ENCODE results near the gene SDE2.

DNA sequence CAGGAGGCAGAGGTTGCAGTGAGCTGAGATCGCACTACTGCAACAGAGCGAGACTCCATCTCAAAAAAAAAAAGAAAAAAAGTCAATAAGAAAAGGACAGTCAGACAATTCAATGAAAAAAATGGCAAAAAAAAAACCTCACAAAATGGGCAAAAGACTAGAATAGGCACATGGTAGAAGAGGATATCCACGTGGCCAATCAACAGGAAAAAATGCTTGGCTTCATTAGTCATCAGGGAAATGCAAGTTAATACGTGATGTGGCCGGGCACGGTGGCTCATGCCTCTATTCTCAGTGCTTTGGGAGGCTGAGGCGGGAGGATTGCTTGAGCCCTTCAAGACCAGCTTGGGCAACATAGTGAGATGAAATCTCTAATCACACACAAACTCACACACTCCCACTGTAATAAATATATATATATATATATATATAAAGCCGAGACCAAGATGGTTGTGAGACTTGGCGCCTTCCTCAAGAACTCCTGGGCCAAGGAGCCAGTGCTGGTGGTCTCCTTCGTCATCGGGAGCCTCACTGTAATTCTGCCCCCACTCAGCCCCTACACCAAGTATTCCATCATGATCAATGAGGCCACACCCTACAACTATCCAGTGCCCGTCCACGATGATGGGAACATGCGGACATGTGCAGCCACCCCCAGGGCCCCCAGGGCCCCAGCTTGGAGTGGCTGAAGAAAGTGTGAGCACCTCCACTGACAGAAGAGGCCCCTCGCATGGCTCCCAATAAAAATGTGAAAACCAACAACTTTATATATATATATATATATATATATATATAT lies 35.2 kb downstream of the SDE2 start:
- TF ChIP-seq, protein P1, sequence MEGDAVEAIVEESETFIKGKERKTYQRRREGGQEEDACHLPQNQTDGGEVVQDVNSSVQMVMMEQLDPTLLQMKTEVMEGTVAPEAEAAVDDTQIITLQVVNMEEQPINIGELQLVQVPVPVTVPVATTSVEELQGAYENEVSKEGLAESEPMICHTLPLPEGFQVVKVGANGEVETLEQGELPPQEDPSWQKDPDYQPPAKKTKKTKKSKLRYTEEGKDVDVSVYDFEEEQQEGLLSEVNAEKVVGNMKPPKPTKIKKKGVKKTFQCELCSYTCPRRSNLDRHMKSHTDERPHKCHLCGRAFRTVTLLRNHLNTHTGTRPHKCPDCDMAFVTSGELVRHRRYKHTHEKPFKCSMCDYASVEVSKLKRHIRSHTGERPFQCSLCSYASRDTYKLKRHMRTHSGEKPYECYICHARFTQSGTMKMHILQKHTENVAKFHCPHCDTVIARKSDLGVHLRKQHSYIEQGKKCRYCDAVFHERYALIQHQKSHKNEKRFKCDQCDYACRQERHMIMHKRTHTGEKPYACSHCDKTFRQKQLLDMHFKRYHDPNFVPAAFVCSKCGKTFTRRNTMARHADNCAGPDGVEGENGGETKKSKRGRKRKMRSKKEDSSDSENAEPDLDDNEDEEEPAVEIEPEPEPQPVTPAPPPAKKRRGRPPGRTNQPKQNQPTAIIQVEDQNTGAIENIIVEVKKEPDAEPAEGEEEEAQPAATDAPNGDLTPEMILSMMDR (IDR thresholded peaks at IDR 0.05): no peak
- TF ChIP-seq POLR2A (IDR thresholded peaks at IDR 0.05): no peak

All from thyroid gland (tissue), 4 donors.